HCT116 (cell line): ENCODE measurements around the gene EML3. TPM values are rescaled to one million over a fixed set of nuclear protein-coding genes. Genes with fewer than 3 reads are reported as not detected.

Source experiments
- ATAC-seq: fragments of 200-7000 bp; cut with Tn5 transposase; 2 replicates; pipeline ENCODE4 v1.9.1; 2020; ENCODE audit warnings: mild to moderate bottlenecking, moderate library complexity
- BruUV-seq: library from RNA; stranded (reverse); fragments of 400-500 nt; replicated peaks from 2 replicates; lab custom pipeline; 2021; lab: Mats Ljungman, UMichigan
- CTCF ChIA-PET: fragments of 300-600 bp; sonication (Branson Sonifier 250); formaldehyde crosslinking; loops from one replicate; lab custom pipeline; 2021; ENCODE audit warnings: antibody characterized with exemption; lab: Charles Lee
- POLR2A ChIA-PET: fragments of 300-600, 350-600 bp; sonication (Branson Sonifier 250); formaldehyde crosslinking; loops from one replicate; lab custom pipeline; 2021; ENCODE audit warnings: antibody characterized with exemption; lab: Charles Lee
- RAD21 ChIA-PET, 2 experiments: fragments of 300-600 bp; sonication (Branson Sonifier 250); formaldehyde crosslinking; loops; one replicate each; lab custom pipeline; 2023; ENCODE audit warnings: low total read pairs in 2 of 2; ENCODE audit not compliant: uncharacterized antibody in 2 of 2, unreplicated experiment in 2 of 2, low non-redundant PET in 1 of 2; lab: Charles Lee
- DNase-seq: peaks from one replicate; pipeline ENCODE4 v3.0.0-alpha.2; 2010; ENCODE audit warnings: low read depth, low spot score
- H2AFZ ChIP-seq: fragments of 200-600 bp; shearing (Covaris generic), sonication (generic); 2 replicates; pipeline ENCODE4 v1.6.1; 2017; ENCODE audit warnings: low read depth, mixed run types, mixed read lengths, antibody characterized with exemption, low read length; ENCODE audit not compliant: poor library complexity, severe bottlenecking
- H3K27ac ChIP-seq: 2 replicates; pipeline ENCODE4 v1.5.1; 2012; ENCODE audit warnings: low read depth, low read length
- H3K27me3 ChIP-seq: fragments of 200-600 bp; sonication (generic); 2 replicates; pipeline ENCODE4 v1.6.1; 2016; ENCODE audit warnings: mixed run types, low read length, mixed read lengths; ENCODE audit not compliant: insufficient read depth
- H3K36me3 ChIP-seq, 2 experiments: fragments of 200-500 bp in 1 of 2; fragments of 200-600 bp in 1 of 2; sonication (Bioruptor generic) in 1 of 2; sonication (generic) in 1 of 2; 2 replicates each; pipeline versions ENCODE4 v1.5.1 to v1.6.1; 2014 to 2016; ENCODE audit warnings: low read length in 2 of 2, inconsistent platforms in 1 of 2, mixed read lengths in 1 of 2, mixed run types in 1 of 2; ENCODE audit not compliant: insufficient read depth in 2 of 2, control insufficient read depth in 1 of 2
- H3K4me1 ChIP-seq, 2 experiments: fragments of 200-600 bp in 1 of 2; sonication (generic) in 1 of 2; 2 replicates each; pipeline versions ENCODE4 v1.5.1 to v1.6.1; 2012 to 2017; ENCODE audit warnings: low read length in 2 of 2, inconsistent platforms in 1 of 2, mild to moderate bottlenecking in 1 of 2, mixed read lengths in 1 of 2, mixed run types in 1 of 2, moderate library complexity in 1 of 2; ENCODE audit not compliant: insufficient read depth in 2 of 2, control insufficient read depth in 1 of 2
- H3K4me2 ChIP-seq: fragments of 200-600 bp; sonication (generic); 2 replicates; pipeline ENCODE4 v1.6.1; 2017; ENCODE audit warnings: mixed run types, low read length, mixed read lengths
- H3K4me3 ChIP-seq, 2 experiments: fragments of 200-600 bp in 1 of 2; sonication (generic) in 1 of 2; replicated peaks in 1 of 2; 2 replicates each; pipeline ENCODE4 v1.5.1; 2011 to 2016; ENCODE audit warnings: low read length in 2 of 2, control low read depth in 1 of 2, low read depth in 1 of 2, mild to moderate bottlenecking in 1 of 2, mixed read lengths in 1 of 2, mixed run types in 1 of 2
- H3K79me2 ChIP-seq: fragments of 200-600 bp; sonication (generic); 2 replicates; pipeline ENCODE4 v1.6.1; 2017; ENCODE audit warnings: mild to moderate bottlenecking, mixed run types, low read length, moderate library complexity, mixed read lengths; ENCODE audit not compliant: insufficient read depth
- H3K9ac ChIP-seq: fragments of 200-600 bp; sonication (generic); 2 replicates; pipeline ENCODE4 v1.6.1; 2016; ENCODE audit warnings: low read length, mixed read lengths
- H3K9me2 ChIP-seq: fragments of 200-600 bp; sonication (generic), shearing (Covaris generic); 2 replicates; pipeline ENCODE4 v1.6.1; 2017; ENCODE audit warnings: mixed run types, mild to moderate bottlenecking, moderate library complexity; ENCODE audit not compliant: insufficient read depth
- H3K9me3 ChIP-seq, 2 experiments: fragments of 200-500 bp in 1 of 2; fragments of 200-600 bp in 1 of 2; sonication (Bioruptor generic) in 1 of 2; sonication (generic) in 1 of 2; 2 replicates each; pipeline ENCODE4 v1.6.1; 2014 to 2017; ENCODE audit warnings: low read length in 2 of 2, mixed read lengths in 2 of 2, inconsistent platforms in 1 of 2, low read depth in 1 of 2, mild to moderate bottlenecking in 1 of 2, mixed run types in 1 of 2, moderate library complexity in 1 of 2; ENCODE audit not compliant: control insufficient read depth in 1 of 2, insufficient read depth in 1 of 2
- H4K20me1 ChIP-seq: fragments of 200-600 bp; sonication (generic), shearing (Covaris generic); 2 replicates; pipeline ENCODE4 v1.6.1; 2017; ENCODE audit warnings: mixed run types, mild to moderate bottlenecking, moderate library complexity; ENCODE audit not compliant: insufficient read depth
- CTCF ChIP-seq, 3 experiments: fragments of 200-600 bp in 1 of 3; sonication (generic) in 1 of 3; IDR thresholded peaks in 2 of 3; conservative IDR thresholded peaks in 1 of 3; 2 replicates each; pipeline ENCODE4 v1.5.1; 2012 to 2017; ENCODE audit warnings: low read depth in 2 of 3, low read length in 2 of 3, antibody characterized with exemption in 1 of 3, borderline replicate concordance in 1 of 3, control low read depth in 1 of 3, mild to moderate bottlenecking in 1 of 3, mixed read lengths in 1 of 3, mixed run types in 1 of 3, moderate library complexity in 1 of 3; ENCODE audit not compliant: insufficient read depth in 1 of 3
- EGR1 ChIP-seq: IDR thresholded peaks from 2 replicates; pipeline ENCODE4 v1.6.1; 2012; ENCODE audit warnings: low read depth
- JUND ChIP-seq: IDR thresholded peaks from 2 replicates; pipeline ENCODE4 v1.6.1; 2012
- MAX ChIP-seq: IDR thresholded peaks from 2 replicates; pipeline ENCODE4 v1.6.1; 2012
- POLR2A ChIP-seq: IDR thresholded peaks from 2 replicates; pipeline ENCODE4 v1.7.0; 2011; ENCODE audit warnings: borderline replicate concordance; ENCODE audit not compliant: insufficient read depth, insufficient read length; ENCODE audit errors: extremely low read depth
- POLR2AphosphoS5 ChIP-seq: IDR thresholded peaks from 2 replicates; pipeline ENCODE4 v1.6.1; 2011; ENCODE audit warnings: mild to moderate bottlenecking, low read depth, low read length, moderate library complexity
- RAD21 ChIP-seq: IDR thresholded peaks from 2 replicates; pipeline ENCODE4 v1.6.1; 2012; ENCODE audit warnings: low read depth, mild to moderate bottlenecking
- SIN3A ChIP-seq: IDR thresholded peaks from 2 replicates; pipeline ENCODE4 v1.6.1; 2012; ENCODE audit warnings: low read depth
- SRF ChIP-seq: IDR thresholded peaks from 2 replicates; pipeline ENCODE4 v1.6.1; 2012; ENCODE audit warnings: low read depth
- TCF7L2 ChIP-seq: IDR thresholded peaks from 2 replicates; pipeline ENCODE4 v1.7.0; 2011; ENCODE audit warnings: borderline replicate concordance, inconsistent platforms; ENCODE audit not compliant: insufficient read depth, insufficient read length; ENCODE audit errors: extremely low read depth
- ZFX ChIP-seq: fragments of 450-650 bp; IDR thresholded peaks from 2 replicates; pipeline ENCODE4 v1.6.1; 2017
- ZNF274 ChIP-seq: fragments of 200-500 bp; sonication (Bioruptor generic); IDR thresholded peaks from 2 replicates; pipeline ENCODE4 v1.6.1; 2014; ENCODE audit warnings: mild to moderate bottlenecking, low read depth, low read length, inconsistent platforms
- intact Hi-C: fragments of 100-400 bp; cut with micrococcal nuclease; formaldehyde crosslinking; loops from 2 replicates; pipeline ENCODE4 v1.10.0; 2022
- total RNA-seq: library from RNA; stranded (reverse); gene quantifications from one replicate; pipeline ENCODE4 v1.2.1, GENCODE V29; 2021; ENCODE audit not compliant: unreplicated experiment

EML3 gene
- total RNA-seq, 1 experiment from 2014 or later, result 124 TPM

- H3K9me2 ChIP-seq, result no peaks in the 10 kb centered on the region
- TF ChIP-seq TCF7L2 (no peak), ZFX (no peak), CTCF (IDR thresholded peaks at IDR 0.05 in 2 of 3, conservative IDR thresholded peaks at IDR 0.05 in 1 of 3; ENCODE audit: borderline replicate concordance in 1 of 3, insufficient read depth in 1 of 3, low read depth in 2 of 3, low read length in 2 of 3) (no peak), ZNF274 (no peak), EGR1 (no peak), SRF (no peak), MAX (no peak), RAD21 (no peak), POLR2A (no peak), JUND (no peak), POLR2AphosphoS5 (no peak), SIN3A (no peak)
- H3K4me3 ChIP-seq, result no peak overlapping the region
- intact Hi-C loops, result no loop called here
- H2AFZ ChIP-seq, result no peak overlapping the region
- H4K20me1 ChIP-seq, result no peaks in the 10 kb centered on the region
- no peaks in the 10 kb centered on the region for H3K9me3 ChIP-seq
- no peaks in the 10 kb centered on the region for H3K27me3 ChIP-seq
- DNase-seq (no peak), ATAC-seq (no peak)
- peaks cover 30 to 37% of the 10 kb centered on the region in 2 experiments for H3K36me3 ChIP-seq
- peaks cover 19% of the 10 kb centered on the region for H3K79me2 ChIP-seq
- H3K9ac ChIP-seq, result no peak overlapping the region
- H3K4me1 ChIP-seq, result no peaks in the 10 kb centered on the region
- no peak overlapping the region for H3K4me2 ChIP-seq
- CTCF ChIA-PET, result no interaction called here
- RAD21 ChIA-PET, result no interaction called here
- POLR2A ChIA-PET, result interaction anchor here (0.7 kb wide), 1 partner anchor 11 kb away, joined by 3 read pairs; no protein-coding TSS in a partner anchor
- no TSS peak for BruUV-seq
- no peak overlapping the region for H3K27ac ChIP-seq
Measured at GRCh38 chr11:62580959-62581715, 31.4 kb downstream of the EML3 start.
